ENCODE results near the gene LRRN2. TPM values are rescaled to one million over a fixed set of nuclear protein-coding genes. Genes with fewer than 3 reads are reported as not detected.
"Not testable (repeated sequence)": the region's sequence is repeated elsewhere in the genome, so short reads cannot be mapped to it uniquely, and the experiment has no call there.

LRRN2 gene
- total RNA-seq, 8 experiments from 2014 or later: 0.70 to 24.4 (median 6.0) TPM

DNA sequence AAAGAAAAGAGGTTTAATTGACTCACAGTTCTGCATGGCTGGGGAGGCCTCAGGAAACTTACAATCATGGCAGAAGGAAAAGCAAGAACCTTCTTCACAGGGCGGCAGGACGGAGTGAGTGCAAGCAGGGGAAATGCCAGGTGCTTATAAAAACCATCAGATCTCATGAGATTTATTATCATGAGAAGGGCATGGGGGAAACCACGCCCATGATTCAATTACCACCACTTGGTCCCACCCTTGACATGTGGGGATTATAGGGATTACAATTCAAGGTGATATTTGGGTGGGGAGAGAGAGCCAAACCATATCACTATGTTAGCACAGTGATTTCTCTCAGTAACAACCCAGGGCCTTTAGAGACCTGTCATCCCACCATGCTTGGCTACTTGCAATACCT, 39.9 kb downstream of the LRRN2 start:
- Histone ChIP-seq H3K4me1 (replicated peaks in 1 of 2) (peaks cover 21 to 23% of the 10 kb centered on the region in 2 donors), H3K27ac (no peak overlapping the region), H3K4me3 (no peak overlapping the region)
- no peak for ATAC-seq (replicated peaks in 6 of 8)
- WGBS, 10 experiments: 0 to 100% (median 78%) methylated on average over 1 to 3 of the region's 3 CpGs; no CpG with 5 or more reads in 2 of the 10 experiments
- in situ Hi-C loops (cut with MboI; ENCODE audit: low pct_unique_long_range_greater_than_20kb in 2 of 9, low sequenced_read_pairs in 9 of 9, unreplicated experiment in 9 of 9): no loop called here

DNA sequence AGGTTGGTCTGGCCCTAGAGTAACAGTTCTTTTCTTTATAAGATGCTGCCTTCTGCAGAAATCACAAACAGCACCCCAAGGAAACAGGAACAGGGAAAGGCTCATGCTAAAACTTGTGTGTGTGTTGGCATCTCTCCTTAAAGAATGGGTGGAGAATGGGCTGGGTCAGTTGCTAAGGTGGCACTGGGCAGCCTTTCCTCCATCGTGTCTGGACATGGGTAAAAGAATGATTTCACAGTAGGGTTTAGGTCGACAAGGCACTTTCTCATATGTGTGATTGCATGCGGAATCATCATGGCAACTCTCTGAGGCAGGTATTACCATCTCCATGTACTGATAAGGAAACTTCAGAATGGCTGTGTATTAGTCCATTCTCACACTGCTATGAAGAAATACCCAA, 40.3 kb downstream of the LRRN2 start:
- 8 to 79% (median 70%) methylated on average over 2 to 3 of the region's 3 CpGs; no CpG with 5 or more reads in 5 of the 10 experiments for WGBS, 10 experiments
- in situ Hi-C loops (cut with MboI; ENCODE audit: low pct_unique_long_range_greater_than_20kb in 2 of 9, low sequenced_read_pairs in 9 of 9, unreplicated experiment in 9 of 9): no loop called here
- no peak for ATAC-seq (replicated peaks in 6 of 8)
- no peak overlapping the region for H3K4me3 ChIP-seq
- peaks cover 24 to 26% of the 10 kb centered on the region in 2 donors for H3K4me1 ChIP-seq (replicated peaks in 1 of 2)
- H3K27ac ChIP-seq: no peak overlapping the region

DNA sequence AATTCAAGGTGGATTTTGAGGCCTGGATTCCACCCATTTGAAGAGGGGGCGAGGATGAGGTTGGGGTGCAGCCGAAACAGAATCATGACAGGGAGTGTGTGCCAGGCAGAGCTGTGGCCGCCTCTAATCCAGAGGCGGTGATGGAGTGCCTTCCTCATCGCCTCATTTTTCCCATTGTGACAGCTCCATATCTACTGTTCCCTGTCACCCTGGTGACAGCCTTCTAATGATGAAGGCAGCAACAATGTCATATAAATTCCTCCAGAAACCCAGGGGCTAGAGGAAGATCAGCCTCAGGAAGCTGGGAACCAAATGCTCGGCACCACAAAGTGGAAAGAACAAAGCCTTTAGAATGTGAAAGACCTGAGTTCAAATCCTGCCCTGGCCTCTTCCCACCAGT, 42.0 kb downstream of the LRRN2 start:
- 0 to 100% (median 79%) methylated on average over 1 to 6 of the region's 6 CpGs; no CpG with 5 or more reads in 1 of the 10 experiments for WGBS, 10 experiments
- no peak overlapping the region for H3K27ac ChIP-seq
- peaks cover 19% of the 10 kb centered on the region in 2 donors for H3K4me1 ChIP-seq (replicated peaks in 1 of 2)
- no peak overlapping the region for H3K4me3 ChIP-seq
- ATAC-seq (replicated peaks in 6 of 8): no peak
- in situ Hi-C loops (cut with MboI; ENCODE audit: low pct_unique_long_range_greater_than_20kb in 2 of 9, low sequenced_read_pairs in 9 of 9, unreplicated experiment in 9 of 9): no loop called here

DNA sequence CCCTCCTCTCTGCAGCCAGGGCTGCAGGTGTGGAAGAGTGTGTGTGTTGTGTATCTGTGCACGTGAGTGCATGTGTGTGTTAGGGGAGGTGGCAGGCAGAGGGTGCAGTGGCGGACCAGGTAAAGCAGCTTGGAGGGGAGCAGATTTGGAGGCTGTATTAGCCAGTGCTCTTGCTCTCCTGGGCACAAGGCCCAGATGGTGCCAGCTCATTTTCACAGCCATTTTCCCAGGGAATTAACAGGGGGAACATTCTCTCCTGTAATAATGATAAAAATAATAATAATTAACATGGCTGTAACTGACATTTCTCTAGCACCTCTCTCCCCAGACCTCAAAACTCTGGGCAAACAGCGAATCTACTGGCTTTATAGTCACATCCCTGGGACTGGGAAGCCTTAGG, 43.6 kb downstream of the LRRN2 start:
- Histone ChIP-seq H3K27ac (no peak overlapping the region), H3K4me3 (no peak overlapping the region), H3K4me1 (replicated peaks in 1 of 2) (peaks cover 27 to 29% of the 10 kb centered on the region in 2 donors)
- in situ Hi-C loops (cut with MboI; ENCODE audit: low pct_unique_long_range_greater_than_20kb in 2 of 9, low sequenced_read_pairs in 9 of 9, unreplicated experiment in 9 of 9): no loop called here
- 0 to 100% (median 84%) methylated on average over 1 to 3 of the region's 3 CpGs; no CpG with 5 or more reads in 4 of the 10 experiments for WGBS, 10 experiments
- no peak for ATAC-seq (replicated peaks in 6 of 8)

DNA sequence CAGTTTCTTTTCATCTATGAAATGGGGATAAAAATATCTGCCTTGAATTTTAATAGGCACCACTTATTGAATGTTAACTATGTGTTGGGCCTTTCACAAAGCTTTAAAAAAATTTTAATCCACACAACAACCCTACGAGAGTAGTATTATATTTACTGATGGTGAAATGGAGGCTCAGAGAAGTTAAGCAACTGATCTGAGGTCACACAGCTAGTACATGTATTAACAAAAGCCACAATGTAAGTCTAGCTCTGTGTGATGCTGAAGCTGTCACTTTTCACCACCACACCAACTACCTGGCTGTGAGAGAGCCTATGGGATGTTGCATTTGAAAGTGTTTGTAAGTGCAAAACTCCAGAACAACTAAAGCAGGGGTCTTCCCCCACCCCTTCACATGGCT, 44.1 kb downstream of the LRRN2 start:
- in situ Hi-C loops (cut with MboI; ENCODE audit: low pct_unique_long_range_greater_than_20kb in 2 of 9, low sequenced_read_pairs in 9 of 9, unreplicated experiment in 9 of 9): no loop called here
- Histone ChIP-seq H3K4me1 (replicated peaks in 1 of 2) (peaks cover 29 to 33% of the 10 kb centered on the region in 2 donors), H3K27ac (no peak overlapping the region), H3K4me3 (no peak overlapping the region)
- WGBS, 10 experiments: 0 to 100% (median 87%) methylated on average over 1 of the region's 1 CpG; no CpG with 5 or more reads in 4 of the 10 experiments
- ATAC-seq (replicated peaks in 6 of 8): no peak

DNA sequence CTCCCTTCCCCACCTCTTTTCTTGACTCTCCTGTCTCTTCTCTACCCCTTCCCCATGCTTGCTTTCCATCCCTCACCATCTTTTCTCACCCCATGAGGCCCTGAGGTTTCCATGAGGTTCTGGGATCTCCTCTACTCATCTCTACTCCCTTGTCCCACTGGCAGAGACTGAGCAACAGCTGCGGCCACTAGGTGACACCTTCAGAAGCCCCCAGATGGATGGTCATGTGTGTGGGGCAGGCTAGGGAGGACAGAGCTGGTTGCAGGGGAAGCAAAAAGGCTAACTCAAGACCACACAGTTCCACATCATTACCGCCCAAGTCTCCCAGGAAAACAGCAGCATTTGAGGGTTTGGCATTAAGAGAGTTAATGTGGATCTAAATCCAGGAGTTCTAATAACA, 45.0 kb downstream of the LRRN2 start:
- 0 to 70% (median 56%) methylated on average over 1 to 2 of the region's 2 CpGs; no CpG with 5 or more reads in 2 of the 10 experiments for WGBS, 10 experiments
- Histone ChIP-seq H3K4me1 (replicated peaks in 1 of 2) (peaks cover 29 to 34% of the 10 kb centered on the region in 2 donors), H3K27ac (no peak overlapping the region), H3K4me3 (no peak overlapping the region)
- in situ Hi-C loops (cut with MboI; ENCODE audit: low pct_unique_long_range_greater_than_20kb in 2 of 9, low sequenced_read_pairs in 9 of 9, unreplicated experiment in 9 of 9): no loop called here
- ATAC-seq (replicated peaks in 6 of 8): no peak

DNA sequence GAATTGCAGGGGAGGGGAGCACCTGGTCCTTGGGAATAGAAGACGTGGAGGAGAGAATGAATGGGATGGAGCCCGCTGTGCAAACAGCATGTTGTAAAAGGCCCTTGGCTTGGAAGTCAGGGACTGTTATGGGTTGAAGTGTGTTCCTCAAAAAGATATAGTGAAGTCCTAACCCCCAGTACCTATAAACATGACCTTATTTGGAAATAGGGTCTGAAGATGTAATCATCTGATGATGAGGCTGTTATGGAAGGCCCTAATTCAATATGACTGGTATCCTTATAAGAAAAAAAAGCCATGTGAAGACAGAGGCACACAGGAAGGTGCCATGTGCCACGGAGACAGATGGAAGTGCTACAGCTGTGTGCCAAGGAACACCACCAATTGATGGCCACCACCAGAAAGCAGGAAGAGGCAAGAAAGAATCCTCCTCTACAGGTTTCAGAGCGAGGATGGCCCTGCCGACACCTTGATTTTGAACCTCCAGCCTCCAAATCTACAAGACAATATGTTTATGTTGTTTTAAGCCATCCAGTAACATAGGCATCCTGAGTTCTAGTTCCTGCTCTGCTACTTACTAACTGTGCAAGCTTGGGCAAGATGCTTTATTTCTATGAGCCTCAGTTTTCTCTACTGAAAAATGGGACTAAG, 51.2 kb downstream of the LRRN2 start:
- ATAC-seq (replicated peaks in 6 of 8): no peak
- no peak overlapping the region for H3K4me3 ChIP-seq
- H3K27ac ChIP-seq: no peak overlapping the region
- peaks cover 43 to 51% of the 10 kb centered on the region in 2 donors for H3K4me1 ChIP-seq (replicated peaks in 1 of 2)
- 30 to 92% (median 56%) methylated on average over 2 to 5 of the region's 5 CpGs; no CpG with 5 or more reads in 1 of the 10 experiments for WGBS, 10 experiments
- in situ Hi-C loops (cut with MboI; ENCODE audit: low pct_unique_long_range_greater_than_20kb in 2 of 9, low sequenced_read_pairs in 9 of 9, unreplicated experiment in 9 of 9): no loop called here

DNA sequence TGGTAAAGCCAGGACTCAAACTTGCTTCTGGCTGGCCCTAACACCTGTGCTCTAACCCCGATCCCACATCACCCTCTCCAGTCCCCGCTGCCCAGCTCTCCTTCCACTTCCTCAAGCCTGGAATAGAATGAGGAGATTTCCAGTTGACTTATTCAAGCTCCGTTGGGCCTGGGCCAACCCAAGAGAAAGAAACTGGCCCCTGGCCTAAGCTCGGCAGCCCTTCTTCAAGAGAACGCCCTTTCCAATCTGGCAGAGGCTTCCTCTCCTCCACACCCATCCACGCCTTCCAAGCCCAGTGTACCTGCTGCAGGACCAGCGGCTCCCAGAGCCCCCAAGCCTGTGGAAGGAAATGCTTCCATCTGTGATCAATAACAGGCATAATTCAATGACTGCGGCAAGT, 51.9 kb downstream of the LRRN2 start:
- no peak for ATAC-seq (replicated peaks in 6 of 8)
- 0 to 100% (median 80%) methylated on average over 1 to 8 of the region's 8 CpGs; no CpG with 5 or more reads in 1 of the 10 experiments for WGBS, 10 experiments
- in situ Hi-C loops (cut with MboI; ENCODE audit: low pct_unique_long_range_greater_than_20kb in 2 of 9, low sequenced_read_pairs in 9 of 9, unreplicated experiment in 9 of 9): no loop called here
- no peak overlapping the region for H3K27ac ChIP-seq
- no peak overlapping the region for H3K4me3 ChIP-seq
- H3K4me1 ChIP-seq (replicated peaks in 1 of 2): peaks cover 40 to 53% of the 10 kb centered on the region in 2 donors

DNA sequence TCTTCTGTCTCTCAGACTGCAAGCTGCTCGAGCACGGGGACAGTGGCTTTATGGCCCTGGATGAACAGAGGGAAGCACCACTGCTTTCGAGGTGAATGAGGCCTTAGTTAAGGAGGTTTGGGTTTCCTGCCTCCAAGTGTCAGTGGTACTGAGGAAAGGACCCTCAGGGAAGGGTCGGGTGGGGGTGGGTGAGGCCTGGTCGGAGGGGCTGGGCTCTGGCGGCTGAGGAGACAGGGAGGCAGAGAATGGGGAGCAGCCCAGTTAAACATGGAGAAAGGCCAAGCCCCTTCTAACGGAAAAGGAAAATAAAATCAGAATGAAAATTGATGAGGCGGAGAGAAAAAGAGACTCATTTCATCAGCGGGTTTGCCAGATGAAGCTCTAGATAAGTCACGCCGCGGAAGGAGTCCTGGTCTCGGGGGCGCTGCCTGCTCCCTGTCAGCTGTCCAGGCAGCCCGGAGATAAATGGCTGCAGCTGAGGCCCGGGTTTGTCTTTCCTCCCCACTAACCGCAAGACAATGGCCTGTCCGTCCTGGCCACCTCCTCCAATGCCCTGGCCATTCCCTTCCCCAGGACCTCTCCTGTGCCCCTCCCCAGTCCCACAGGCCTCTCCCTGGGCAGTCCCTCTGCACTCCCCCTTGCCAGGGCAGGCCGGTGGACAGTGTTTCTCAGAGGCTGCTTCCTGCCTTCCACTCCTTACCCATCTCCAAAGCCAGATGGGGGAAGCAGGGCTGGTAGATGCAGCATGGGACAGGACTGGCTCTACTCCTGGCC, 55.2 kb downstream of the LRRN2 start:
- WGBS, 10 experiments: 0 to 60% (median 16%) methylated on average over 1 to 11 of the region's 19 CpGs; no CpG with 5 or more reads in 2 of the 10 experiments
- Histone ChIP-seq H3K4me1 (replicated peaks in 1 of 2) (peaks cover 22 to 37% of the 10 kb centered on the region in 2 donors), H3K4me3 (no peak overlapping the region), H3K27ac (peak overlapping the region; percentile 70 to 77)
- peak in 5 of 8 experiments; percentile 91 to 93 (median 92) for ATAC-seq (replicated peaks in 6 of 8)
- in situ Hi-C loops (cut with MboI; ENCODE audit: low pct_unique_long_range_greater_than_20kb in 2 of 9, low sequenced_read_pairs in 9 of 9, unreplicated experiment in 9 of 9): no loop called here

DNA sequence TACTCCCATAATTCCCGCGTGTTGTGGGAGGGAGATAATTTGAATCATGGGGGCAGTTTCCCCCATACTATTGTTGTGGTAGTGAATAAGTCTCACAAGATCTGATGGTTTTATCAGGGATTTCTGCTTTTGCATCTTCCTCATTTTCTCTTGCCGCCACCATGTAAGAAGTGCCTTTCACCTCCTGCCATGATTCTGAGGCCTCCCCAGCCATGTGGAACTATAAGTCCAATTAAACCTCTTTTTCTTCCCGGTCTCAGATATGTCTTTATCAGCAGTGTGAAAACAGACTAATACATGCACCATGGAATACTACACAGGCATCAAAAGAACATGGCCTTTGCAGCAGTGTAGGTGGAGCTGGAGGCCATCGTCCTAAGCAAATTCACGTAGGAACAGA, 56.1 kb downstream of the LRRN2 start:
- ATAC-seq (replicated peaks in 6 of 8); in situ Hi-C loops (cut with MboI; ENCODE audit: low pct_unique_long_range_greater_than_20kb in 2 of 9, low sequenced_read_pairs in 9 of 9, unreplicated experiment in 9 of 9); H3K4me3 ChIP-seq: not testable (repeated sequence)
- Histone ChIP-seq H3K27ac (peak overlapping the region; percentile 70 to 77), H3K4me1 (replicated peaks in 1 of 2) (peaks cover 29 to 45% of the 10 kb centered on the region in 2 donors)
- 26 to 100% (median 95%) methylated on average over 1 to 6 of the region's 6 CpGs; no CpG with 5 or more reads in 4 of the 10 experiments for WGBS, 10 experiments

DNA sequence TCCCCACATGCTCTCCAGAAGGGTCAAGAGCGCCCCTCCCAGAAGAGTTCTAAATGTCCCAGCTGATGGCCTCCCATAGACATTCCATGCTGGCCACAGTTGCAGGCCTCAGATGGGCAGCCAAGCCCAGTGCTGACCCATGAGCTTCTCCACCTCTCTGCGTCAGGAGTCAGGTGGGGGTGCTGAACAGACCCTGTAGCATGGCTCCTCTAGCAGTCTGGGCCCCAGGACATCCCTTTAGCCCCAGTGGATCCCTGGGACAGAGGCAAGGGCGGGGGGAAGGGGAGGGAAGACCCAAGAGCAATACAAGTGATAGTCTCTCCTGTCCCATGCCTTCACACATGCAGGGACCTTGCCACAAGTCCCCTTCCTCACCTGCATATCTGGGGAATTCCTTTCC, 56.7 kb downstream of the LRRN2 start:
- in situ Hi-C loops (cut with MboI; ENCODE audit: low pct_unique_long_range_greater_than_20kb in 2 of 9, low sequenced_read_pairs in 9 of 9, unreplicated experiment in 9 of 9): no loop called here
- no peak for ATAC-seq (replicated peaks in 6 of 8)
- 20 to 100% (median 82%) methylated on average over 1 to 2 of the region's 3 CpGs; no CpG with 5 or more reads in 6 of the 10 experiments for WGBS, 10 experiments
- Histone ChIP-seq H3K4me3 (no peak overlapping the region), H3K27ac (peak overlapping the region in 1 of 2 donors; percentile 70), H3K4me1 (replicated peaks in 1 of 2) (peaks cover 32 to 46% of the 10 kb centered on the region in 2 donors)

DNA sequence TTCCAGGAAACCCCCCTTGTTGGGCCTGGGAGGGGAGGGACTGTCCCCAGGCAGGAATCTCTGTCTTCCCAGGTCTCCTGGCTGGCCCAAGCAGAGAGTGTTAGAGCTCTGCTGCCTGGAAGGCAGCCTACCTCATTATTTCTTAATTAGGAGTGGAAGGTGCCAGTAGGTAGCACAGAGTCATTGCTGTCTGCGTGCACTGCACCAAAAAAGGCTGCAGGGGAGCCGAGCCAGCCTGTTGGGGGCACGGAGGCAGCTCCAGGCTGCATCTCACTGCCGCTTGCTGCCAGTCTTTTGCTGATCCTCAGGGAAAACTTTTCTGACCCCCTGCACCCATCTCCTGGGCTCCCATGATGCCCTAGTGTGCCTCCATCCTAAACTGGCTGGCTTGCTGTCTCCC, 58.1 kb downstream of the LRRN2 start:
- in situ Hi-C loops (cut with MboI; ENCODE audit: low pct_unique_long_range_greater_than_20kb in 2 of 9, low sequenced_read_pairs in 9 of 9, unreplicated experiment in 9 of 9): no loop called here
- Histone ChIP-seq H3K27ac (no peak overlapping the region), H3K4me1 (replicated peaks in 1 of 2) (peaks cover 44 to 56% of the 10 kb centered on the region in 2 donors), H3K4me3 (no peak overlapping the region)
- WGBS, 10 experiments: 80 to 92% methylated on average over 1 to 4 of the region's 4 CpGs; no CpG with 5 or more reads in 8 of the 10 experiments
- no peak for ATAC-seq (replicated peaks in 6 of 8)

DNA sequence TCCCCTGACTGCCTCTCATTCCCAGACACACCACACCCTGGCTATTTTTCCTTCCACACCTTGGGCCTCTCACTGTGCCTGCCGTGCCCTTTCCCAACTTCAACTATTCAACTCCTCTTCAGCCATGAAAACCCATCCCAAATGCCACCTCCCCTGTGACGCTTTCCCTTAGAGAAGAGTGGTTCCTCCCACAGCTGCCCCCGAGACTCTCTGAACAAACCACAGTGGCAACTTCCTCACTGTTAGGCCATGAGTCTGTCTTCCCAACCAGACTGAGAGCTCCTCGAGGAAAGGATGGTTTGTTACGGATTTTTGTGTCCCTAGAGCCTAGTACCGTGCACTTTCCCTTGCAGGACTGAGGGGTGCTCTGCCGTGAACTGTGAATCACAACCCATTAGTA, 59.2 kb downstream of the LRRN2 start:
- Histone ChIP-seq H3K4me1 (replicated peaks in 1 of 2) (peaks cover 52 to 65% of the 10 kb centered on the region in 2 donors), H3K27ac (no peak overlapping the region), H3K4me3 (no peak overlapping the region)
- in situ Hi-C loops (cut with MboI; ENCODE audit: low pct_unique_long_range_greater_than_20kb in 2 of 9, low sequenced_read_pairs in 9 of 9, unreplicated experiment in 9 of 9): no loop called here
- 45 to 92% (median 80%) methylated on average over 3 to 7 of the region's 7 CpGs; no CpG with 5 or more reads in 3 of the 10 experiments for WGBS, 10 experiments
- ATAC-seq (replicated peaks in 6 of 8): no peak
